Thoracic aorta (tissue), 2 donors: ENCODE measurements around the gene FEM1C. TPM values are rescaled to one million over a fixed set of nuclear protein-coding genes. Genes with fewer than 3 reads are reported as not detected.

ENCODE experiments used
- ATAC-seq: fragments of 150-250 bp; one replicate; pipeline ENCODE4 v1.8.0; 2017; ENCODE audit warnings: low read depth; ENCODE audit not compliant: insufficient number of reproducible peaks, low FRiP score
- DNase-seq: peaks from one replicate; pipeline ENCODE4 v3.0.0-alpha.2; 2020; ENCODE audit warnings: low spot score
- H3K27ac ChIP-seq, 2 donors: fragments of 200-600 bp; sonication (generic); 1 replicate in 1 of 2; 2 replicates in 1 of 2; pipeline ENCODE4 v1.5.1; 2016; ENCODE audit warnings: mild to moderate bottlenecking in 2 of 2, moderate library complexity in 2 of 2
- H3K27me3 ChIP-seq: fragments of 200-600 bp; sonication (generic); replicated peaks from 2 replicates; pipeline ENCODE4 v1.6.0; 2016; ENCODE audit warnings: mild to moderate bottlenecking; ENCODE audit not compliant: insufficient read depth
- H3K36me3 ChIP-seq: fragments of 200-600 bp; sonication (generic); one replicate; pipeline ENCODE4 v1.5.1; 2016
- H3K4me1 ChIP-seq, 2 donors: fragments of 200-600 bp; sonication (generic); 1 replicate in 1 of 2; 2 replicates in 1 of 2; pipeline versions ENCODE4 v1.5.1 to v1.6.0; 2016; ENCODE audit warnings: low read depth in 2 of 2, mild to moderate bottlenecking in 1 of 2; ENCODE audit not compliant: control insufficient read depth in 1 of 2
- H3K4me3 ChIP-seq: fragments of 200-600 bp; sonication (generic); 2 replicates; pipeline ENCODE4 v1.5.1; 2016; ENCODE audit warnings: mild to moderate bottlenecking
- H3K9me3 ChIP-seq: fragments of 200-600 bp; sonication (generic); 2 replicates; pipeline ENCODE4 v1.5.1; 2016
- total RNA-seq, 2 donors: library from RNA; depleted of rRNA; stranded (reverse); fragments of >200 nt; gene quantifications; one replicate each; pipeline versions ENCODE4 v1.1.0 to v1.2.3, GENCODE V29; 2016
- TF ChIP-seq, protein P1 (sequence below): fragments of 200-600 bp; sonication (generic); IDR thresholded peaks from one replicate; pipeline ENCODE4 v1.5.1; 2019; ENCODE audit warnings: antibody characterized with exemption

FEM1C gene
- total RNA-seq, 2 donors from 2014 or later, result 14.1 to 35.6 TPM

DNA sequence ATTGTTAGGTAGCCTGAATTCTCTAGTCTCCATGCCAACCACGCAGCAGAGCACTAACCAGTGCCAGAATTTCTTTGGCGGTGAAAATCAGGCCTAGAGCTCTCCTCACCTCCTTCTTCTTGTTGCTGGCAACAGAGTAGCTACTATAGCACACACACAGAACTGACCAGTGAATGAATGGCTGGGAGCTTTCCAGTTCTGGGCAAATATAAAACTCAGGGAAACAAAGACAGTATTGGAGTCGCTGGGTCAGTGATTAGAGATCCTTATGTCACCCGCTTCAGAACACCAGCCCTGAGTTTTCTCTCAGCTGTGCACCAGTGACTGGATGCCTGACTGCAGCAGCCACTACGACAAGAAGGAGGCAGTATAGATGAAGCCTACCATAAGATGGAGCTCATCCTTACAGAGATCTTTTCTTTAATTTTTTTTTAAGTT, 26.9 kb upstream of the FEM1C start:
- DNase-seq, result no peak
- H3K27ac ChIP-seq, result no peak overlapping the region
- no peak for ATAC-seq
- no peaks in the 10 kb centered on the region for H3K27me3 ChIP-seq
- no peak overlapping the region for H3K4me3 ChIP-seq
- H3K4me1 ChIP-seq, result no peaks in the 10 kb centered on the region
- H3K9me3 ChIP-seq, result no peaks in the 10 kb centered on the region
- TF ChIP-seq, protein P1, sequence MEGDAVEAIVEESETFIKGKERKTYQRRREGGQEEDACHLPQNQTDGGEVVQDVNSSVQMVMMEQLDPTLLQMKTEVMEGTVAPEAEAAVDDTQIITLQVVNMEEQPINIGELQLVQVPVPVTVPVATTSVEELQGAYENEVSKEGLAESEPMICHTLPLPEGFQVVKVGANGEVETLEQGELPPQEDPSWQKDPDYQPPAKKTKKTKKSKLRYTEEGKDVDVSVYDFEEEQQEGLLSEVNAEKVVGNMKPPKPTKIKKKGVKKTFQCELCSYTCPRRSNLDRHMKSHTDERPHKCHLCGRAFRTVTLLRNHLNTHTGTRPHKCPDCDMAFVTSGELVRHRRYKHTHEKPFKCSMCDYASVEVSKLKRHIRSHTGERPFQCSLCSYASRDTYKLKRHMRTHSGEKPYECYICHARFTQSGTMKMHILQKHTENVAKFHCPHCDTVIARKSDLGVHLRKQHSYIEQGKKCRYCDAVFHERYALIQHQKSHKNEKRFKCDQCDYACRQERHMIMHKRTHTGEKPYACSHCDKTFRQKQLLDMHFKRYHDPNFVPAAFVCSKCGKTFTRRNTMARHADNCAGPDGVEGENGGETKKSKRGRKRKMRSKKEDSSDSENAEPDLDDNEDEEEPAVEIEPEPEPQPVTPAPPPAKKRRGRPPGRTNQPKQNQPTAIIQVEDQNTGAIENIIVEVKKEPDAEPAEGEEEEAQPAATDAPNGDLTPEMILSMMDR, result no peak
- H3K36me3 ChIP-seq, result no peaks in the 10 kb centered on the region

DNA sequence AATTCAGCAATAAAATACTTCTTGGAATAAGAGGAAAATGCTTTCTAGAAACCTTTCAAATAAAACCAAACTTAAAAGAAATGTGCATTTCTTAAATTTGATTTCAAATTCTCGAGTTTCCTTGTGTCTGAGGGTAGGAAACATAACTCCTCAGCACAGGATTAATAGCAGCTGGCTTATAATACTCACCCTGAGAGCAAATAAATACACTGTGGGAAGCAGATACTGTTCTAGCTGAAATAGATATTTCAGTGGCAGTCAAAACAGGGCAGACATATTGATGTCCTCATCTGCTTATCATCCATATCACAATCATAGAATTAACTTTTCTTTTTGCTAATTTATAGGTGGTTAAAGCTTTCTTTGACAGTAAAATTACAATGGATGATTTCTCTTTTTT, 24.1 kb upstream of the FEM1C start:
- DNase-seq (no peak), ATAC-seq (no peak)
- H3K36me3 ChIP-seq, result no peaks in the 10 kb centered on the region
- H3K9me3 ChIP-seq, result no peaks in the 10 kb centered on the region
- TF ChIP-seq, protein P1, result no peak
- no peaks in the 10 kb centered on the region for H3K27me3 ChIP-seq
- no peak overlapping the region for H3K4me3 ChIP-seq
- H3K4me1 ChIP-seq, result no peaks in the 10 kb centered on the region
- no peak overlapping the region for H3K27ac ChIP-seq

DNA sequence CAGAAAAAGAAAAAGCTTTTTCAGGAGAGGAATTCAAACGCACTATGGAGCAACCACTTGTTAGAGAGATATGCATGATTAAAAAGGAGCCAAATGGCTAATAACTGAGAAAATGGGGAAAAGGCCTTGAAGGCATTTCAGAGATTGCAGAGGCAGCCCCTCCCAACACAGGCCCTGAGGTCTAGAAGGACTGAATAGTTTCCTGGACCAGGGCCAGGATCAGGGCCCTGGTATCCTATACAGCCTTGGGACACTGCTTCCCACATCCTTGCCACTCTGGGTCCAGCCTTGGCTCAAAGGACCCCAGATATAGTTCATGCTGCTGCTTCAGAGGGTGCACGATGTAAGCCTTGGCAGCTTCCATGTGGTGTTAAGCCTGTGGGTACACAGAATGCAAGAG, 20.7 kb upstream of the FEM1C start:
- Histone ChIP-seq H3K9me3 (no peaks in the 10 kb centered on the region), H3K4me1 (no peaks in the 10 kb centered on the region), H3K36me3 (no peaks in the 10 kb centered on the region), H3K27me3 (no peaks in the 10 kb centered on the region), H3K27ac (no peak overlapping the region), H3K4me3 (no peak overlapping the region)
- DNase-seq, result no peak
- TF ChIP-seq, protein P1, result no peak
- no peak for ATAC-seq

DNA sequence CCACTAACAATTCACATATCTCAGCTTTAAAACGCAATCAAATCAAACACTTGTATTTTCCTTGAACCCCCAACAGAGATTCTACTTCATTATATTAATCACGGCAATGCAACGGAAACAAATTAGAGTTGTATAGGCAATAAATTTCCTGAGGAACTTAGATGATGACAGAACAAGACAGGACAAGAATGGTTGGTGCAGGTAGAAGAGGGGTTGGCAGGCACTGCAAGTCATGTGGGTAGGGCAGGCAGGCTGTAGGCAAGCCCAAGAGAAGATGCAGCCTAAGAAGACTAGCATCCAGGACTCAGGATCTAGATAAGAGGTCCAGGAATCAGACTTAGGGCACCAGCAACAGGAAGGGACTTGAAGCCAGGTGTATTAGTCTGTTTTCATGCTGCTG, 16.6 kb upstream of the FEM1C start:
- Histone ChIP-seq H3K27me3 (no peaks in the 10 kb centered on the region), H3K9me3 (no peaks in the 10 kb centered on the region), H3K27ac (no peak overlapping the region), H3K4me1 (no peaks in the 10 kb centered on the region), H3K36me3 (no peaks in the 10 kb centered on the region), H3K4me3 (no peak overlapping the region)
- DNase-seq (no peak), ATAC-seq (no peak)
- TF ChIP-seq, protein P1, result no peak

DNA sequence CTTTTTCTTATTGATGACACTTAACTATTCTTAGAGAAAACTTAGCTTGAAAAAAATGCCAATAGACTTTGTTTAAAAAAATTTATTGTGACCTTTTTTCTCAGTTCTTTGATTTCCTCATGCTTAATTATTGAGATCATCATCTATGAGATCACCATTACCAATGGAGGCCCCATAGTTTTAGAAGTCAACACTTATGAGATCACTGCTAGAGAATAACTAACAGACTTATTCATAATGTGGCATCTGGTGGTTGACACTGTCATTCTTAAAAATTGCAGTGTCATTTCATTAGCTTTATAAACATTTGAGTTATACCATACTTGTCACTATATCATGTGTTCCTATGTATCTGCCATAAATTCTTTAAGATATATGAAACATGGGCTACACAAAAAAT, 14.9 kb upstream of the FEM1C start:
- Histone ChIP-seq H3K9me3 (no peaks in the 10 kb centered on the region), H3K36me3 (no peaks in the 10 kb centered on the region), H3K4me3 (no peak overlapping the region), H3K27me3 (no peaks in the 10 kb centered on the region), H3K27ac (no peak overlapping the region), H3K4me1 (no peaks in the 10 kb centered on the region)
- ATAC-seq (no peak), DNase-seq (no peak)
- TF ChIP-seq, protein P1, result no peak
